ENCODE results near the gene SRSF12. TPM values are rescaled to one million over a fixed set of nuclear protein-coding genes. Genes with fewer than 3 reads are reported as not detected.

SRSF12 gene
- polyA plus RNA-seq, 1 donor from 2014 or later: 0.41 TPM

- Mint-ChIP-seq H3K4me3 (no peak overlapping the region), H3K9me3 (no peaks in the 10 kb centered on the region), H3K27me3 (no peaks in the 10 kb centered on the region), H3K36me3 (peaks cover 2% of the 10 kb centered on the region), H3K27ac (no peak overlapping the region), H3K4me1 (peaks cover 0 to 8% (median 3%) of the 10 kb centered on the region in 3 donors)
Observed at GRCh38 chr6:89098461-89098860, 19.4 kb downstream of the SRSF12 start.

- H3K4me3 Mint-ChIP-seq: peak overlapping the region in 1 of 4 donors; percentile 65
- H3K36me3 Mint-ChIP-seq: peaks cover 11% of the 10 kb centered on the region
- peaks cover 43 to 49% (median 45%) of the 10 kb centered on the region in 3 donors for H3K4me1 Mint-ChIP-seq
- no peaks in the 10 kb centered on the region for H3K9me3 Mint-ChIP-seq
- no peaks in the 10 kb centered on the region for H3K27me3 Mint-ChIP-seq
- H3K27ac Mint-ChIP-seq: peak overlapping the region; percentile 17 to 99 (median 25)
Observed at GRCh38 chr6:89087881-89088280, 30.0 kb downstream of the SRSF12 start.

- H3K36me3 Mint-ChIP-seq: peaks cover 11% of the 10 kb centered on the region
- no peaks in the 10 kb centered on the region for H3K27me3 Mint-ChIP-seq
Observed at GRCh38 chr6:89085409-89086205, 32.3 kb downstream of the SRSF12 start.

DNA sequence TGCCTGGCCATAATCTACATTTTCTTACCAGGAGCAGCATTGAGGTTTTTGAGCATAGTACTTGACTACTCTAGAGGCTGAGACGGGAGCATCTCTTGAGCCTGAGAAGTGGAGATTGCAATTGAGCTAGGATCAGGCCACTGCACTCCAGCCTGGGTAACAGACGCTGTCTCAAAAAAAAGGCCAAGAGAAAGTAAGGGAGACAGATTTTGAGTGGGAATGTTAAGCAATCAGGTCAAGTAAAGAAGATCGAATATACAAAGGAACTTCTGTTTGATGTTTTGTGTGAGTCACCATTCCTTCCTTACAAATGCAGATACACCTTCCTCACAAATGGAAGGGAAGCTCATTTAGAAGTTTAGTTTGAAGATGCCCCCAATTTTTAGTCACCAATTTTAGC lies 32.9 kb downstream of the SRSF12 start:
- peak overlapping the region in 3 of 4 donors; percentile 25 to 95 (median 49) for H3K4me3 Mint-ChIP-seq
- H3K36me3 Mint-ChIP-seq: peaks cover 11% of the 10 kb centered on the region
- peaks cover 36 to 51% (median 43%) of the 10 kb centered on the region in 3 donors for H3K4me1 Mint-ChIP-seq
- peak overlapping the region; percentile 55 to 99 (median 79) for H3K27ac Mint-ChIP-seq
- no peaks in the 10 kb centered on the region for H3K9me3 Mint-ChIP-seq
- H3K27me3 Mint-ChIP-seq: no peaks in the 10 kb centered on the region

More at GRCh38 chr6:89085409-89086205, 32.3 kb downstream of the SRSF12 start:
- H3K4me1 Mint-ChIP-seq: peaks cover 39 to 55% (median 45%) of the 10 kb centered on the region in 3 donors
- peak overlapping the region in 2 of 4 donors; percentile 12 to 95 for H3K4me3 Mint-ChIP-seq
- H3K27ac Mint-ChIP-seq: peak overlapping the region; percentile 59 to 99 (median 82)
- H3K9me3 Mint-ChIP-seq: no peaks in the 10 kb centered on the region

DNA sequence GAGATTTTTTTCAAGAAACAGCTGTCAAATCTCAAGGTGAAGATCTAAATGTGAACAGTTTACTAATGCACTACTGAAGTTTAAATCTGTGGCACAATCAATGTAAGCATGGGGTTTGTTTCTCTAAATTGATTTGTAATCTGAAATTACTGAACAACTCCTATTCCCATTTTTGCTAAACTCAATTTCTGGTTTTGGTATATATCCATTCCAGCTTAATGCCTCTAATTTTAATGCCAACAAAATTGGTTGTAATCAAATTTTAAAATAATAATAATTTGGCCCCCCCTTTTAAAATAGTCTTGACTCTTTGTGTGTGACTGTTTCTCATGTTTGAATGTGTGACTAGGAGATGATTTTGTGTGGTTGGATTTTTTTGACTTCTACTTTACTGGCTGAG lies 33.3 kb downstream of the SRSF12 start:
- Mint-ChIP-seq H3K27me3 (no peaks in the 10 kb centered on the region), H3K4me1 (peaks cover 36 to 51% (median 43%) of the 10 kb centered on the region in 3 donors), H3K4me3 (peak overlapping the region; percentile 12 to 95 (median 37)), H3K36me3 (peaks cover 11% of the 10 kb centered on the region), H3K9me3 (no peaks in the 10 kb centered on the region), H3K27ac (peak overlapping the region; percentile 55 to 99 (median 79))

DNA sequence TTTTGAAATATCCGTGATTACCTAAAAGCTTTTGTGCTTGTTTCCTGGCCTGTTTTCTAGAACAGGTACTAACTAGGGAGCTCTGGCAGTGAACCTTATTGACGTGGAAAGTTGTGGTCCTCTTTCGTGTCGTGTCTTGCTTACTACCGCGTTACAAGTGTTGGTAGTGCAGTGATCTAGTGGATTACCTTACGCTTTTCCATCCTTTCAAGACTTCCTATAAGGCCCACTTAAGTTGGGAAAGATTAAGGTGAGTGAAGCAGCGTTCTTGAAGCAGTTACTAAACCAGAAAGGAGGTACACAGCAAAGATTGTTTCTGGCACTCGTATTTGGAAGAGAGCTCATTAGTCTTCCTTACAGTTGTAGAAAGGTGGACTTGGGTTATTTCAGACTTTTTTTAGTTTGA lies 35.4 kb downstream of the SRSF12 start:
- H3K9me3 Mint-ChIP-seq: no peaks in the 10 kb centered on the region
- H3K36me3 Mint-ChIP-seq: peaks cover 11% of the 10 kb centered on the region
- peak overlapping the region; percentile 94 to 98 (median 96) for H3K4me3 Mint-ChIP-seq
- H3K27me3 Mint-ChIP-seq: no peaks in the 10 kb centered on the region
- H3K4me1 Mint-ChIP-seq: peaks cover 34 to 39% (median 36%) of the 10 kb centered on the region in 3 donors
- H3K27ac Mint-ChIP-seq: peak overlapping the region; percentile 91 to 99 (median 96)

DNA sequence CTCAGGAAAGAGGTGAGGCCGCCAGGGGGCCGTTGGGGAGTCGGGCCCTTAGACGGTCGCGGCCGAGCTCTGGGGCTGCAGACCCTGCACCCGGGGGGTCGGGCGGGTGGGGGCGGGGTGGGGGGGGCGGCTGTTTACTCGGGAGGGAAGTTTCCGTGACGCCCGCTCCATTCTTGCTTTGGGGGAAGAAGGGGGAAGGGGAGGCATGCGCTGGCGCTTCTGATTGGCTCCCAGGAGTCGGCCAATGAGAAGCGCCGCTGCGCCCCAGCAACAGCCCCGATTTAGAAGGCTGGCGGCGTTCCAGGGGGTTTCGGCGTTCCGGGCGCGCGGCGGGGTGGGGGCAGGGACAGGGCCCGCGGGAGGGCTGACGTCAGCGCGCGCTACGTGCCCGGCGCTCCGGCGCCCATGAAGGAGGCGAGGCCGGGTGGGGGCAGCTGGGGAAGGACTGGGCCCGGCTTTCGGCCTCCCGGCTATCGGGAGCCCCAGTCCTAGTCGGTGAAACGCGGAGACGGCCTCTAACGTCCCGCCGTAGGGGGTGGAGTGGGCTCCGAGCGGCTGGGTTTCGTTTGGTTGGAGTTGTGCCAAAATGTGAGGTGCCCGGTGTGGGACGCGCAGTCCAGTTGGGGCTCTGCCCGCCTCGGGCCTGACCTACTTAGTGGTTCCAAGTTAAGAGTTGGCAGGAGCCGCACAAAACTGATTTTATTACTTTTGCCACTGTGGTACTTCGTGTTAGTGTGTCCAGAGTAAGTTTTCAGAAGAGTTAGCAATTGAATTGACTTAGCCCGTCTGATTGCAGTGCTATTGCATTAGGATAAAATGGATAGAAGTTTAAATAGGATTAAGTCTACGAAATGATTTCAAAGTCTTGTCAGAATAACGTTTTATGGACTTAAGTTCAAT lies 36.2 kb downstream of the SRSF12 start:
- H3K4me3 Mint-ChIP-seq: peak overlapping the region; percentile 94 to 98 (median 96)
- H3K9me3 Mint-ChIP-seq: no peaks in the 10 kb centered on the region
- peaks cover 10% of the 10 kb centered on the region for H3K36me3 Mint-ChIP-seq
- no peaks in the 10 kb centered on the region for H3K27me3 Mint-ChIP-seq
- peak overlapping the region; percentile 91 to 99 (median 96) for H3K27ac Mint-ChIP-seq
- peaks cover 29 to 33% (median 31%) of the 10 kb centered on the region in 3 donors for H3K4me1 Mint-ChIP-seq

GRCh38 chr6:89081129-89081422 lies 36.8 kb downstream of the SRSF12 start:
- H3K4me3 Mint-ChIP-seq: peak overlapping the region; percentile 96 to 100 (median 98)
- H3K27me3 Mint-ChIP-seq: no peaks in the 10 kb centered on the region
- peaks cover 26 to 29% (median 27%) of the 10 kb centered on the region in 3 donors for H3K4me1 Mint-ChIP-seq
- H3K9me3 Mint-ChIP-seq: no peaks in the 10 kb centered on the region
- H3K27ac Mint-ChIP-seq: peak overlapping the region; percentile 98 to 99 (median 99)
- peaks cover 7% of the 10 kb centered on the region for H3K36me3 Mint-ChIP-seq

DNA sequence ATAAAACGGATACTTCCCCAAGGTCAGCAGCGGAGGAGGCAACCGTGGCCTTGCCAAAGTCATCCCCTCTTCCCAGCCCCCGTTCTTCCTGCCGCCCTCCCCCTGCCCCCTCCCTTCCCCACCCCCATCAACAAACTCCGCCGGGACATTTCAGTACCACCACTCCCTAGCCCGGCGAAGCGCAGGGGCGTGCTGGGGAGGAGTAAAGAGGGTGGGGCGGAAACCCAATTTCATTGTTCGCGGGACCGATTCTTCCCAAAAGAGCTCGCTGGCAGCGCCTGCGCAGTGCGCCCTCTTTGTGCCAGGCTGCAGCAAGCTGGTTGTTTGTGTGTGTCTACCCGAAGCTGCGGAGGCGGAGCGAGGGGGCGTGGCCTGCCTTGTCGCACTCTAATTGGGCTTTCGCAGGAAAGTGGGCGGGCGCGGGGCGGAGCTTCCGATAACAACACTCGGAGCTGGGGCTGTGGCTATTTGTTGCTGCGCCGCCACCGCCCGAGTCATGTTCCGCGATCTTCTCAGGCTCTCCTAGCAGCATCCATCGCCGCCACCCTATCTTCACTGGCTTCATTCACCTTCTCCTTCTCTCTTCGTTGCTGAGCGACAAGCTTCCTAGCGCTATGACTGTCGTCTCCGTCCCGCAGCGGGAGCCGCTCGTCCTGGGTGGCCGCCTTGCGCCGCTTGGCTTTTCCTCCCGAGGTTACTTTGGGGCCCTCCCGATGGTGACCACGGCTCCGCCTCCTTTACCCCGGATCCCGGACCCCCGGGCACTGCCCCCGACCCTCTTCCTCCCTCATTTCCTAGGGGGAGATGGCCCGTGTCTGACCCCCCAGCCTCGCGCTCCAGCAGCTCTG lies 37.4 kb downstream of the SRSF12 start, which contains the start of gene PNRC1:
TSS of gene PNRC1 (plus strand) at position 471 of the 848 bp plus-strand sequence. CDS start at position 615, 144 bp downstream.
- Mint-ChIP-seq H3K4me1 (peaks cover 23 to 28% (median 27%) of the 10 kb centered on the region in 3 donors), H3K4me3 (peak within 1 kb of the TSS; percentile 96 to 100 (median 98)), H3K27me3 (no peaks in the 10 kb centered on the region), H3K9me3 (no peaks in the 10 kb centered on the region), H3K36me3 (peaks cover 7% of the 10 kb centered on the region), H3K27ac (peak within 1 kb of the TSS; percentile 98 to 99 (median 99))

- no peaks in the 10 kb centered on the region for H3K27me3 Mint-ChIP-seq
- H3K9me3 Mint-ChIP-seq: no peaks in the 10 kb centered on the region
- peaks cover under 1% of the 10 kb centered on the region for H3K36me3 Mint-ChIP-seq
- peak overlapping the region; percentile 98 to 99 (median 99) for H3K27ac Mint-ChIP-seq
- H3K4me1 Mint-ChIP-seq: peaks cover 15 to 22% (median 20%) of the 10 kb centered on the region in 3 donors
- peak overlapping the region; percentile 96 to 100 (median 98) for H3K4me3 Mint-ChIP-seq
Observed at GRCh38 chr6:89079511-89080234, 38.2 kb downstream of the SRSF12 start.

DNA sequence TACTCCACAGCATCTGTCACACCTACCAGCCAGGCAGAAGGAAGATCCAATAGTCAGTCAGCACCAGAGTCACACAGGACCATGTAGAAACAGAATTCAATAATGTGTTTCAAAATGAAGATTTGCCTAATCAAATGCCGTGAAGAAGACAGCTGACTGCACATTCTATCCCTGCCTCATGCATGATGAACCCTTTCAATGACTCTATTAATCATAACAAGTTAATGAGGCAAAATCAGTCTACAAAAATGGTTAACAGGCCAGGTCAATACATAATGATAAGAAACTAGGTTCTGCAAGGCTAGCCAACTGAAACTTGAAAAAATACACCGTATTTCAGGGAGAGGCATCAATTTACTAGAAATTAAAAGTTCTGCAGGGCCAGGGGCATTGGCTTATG lies 44.0 kb downstream of the SRSF12 start:
- peaks cover 0 to 3% (median 0%) of the 10 kb centered on the region in 3 donors for H3K9me3 Mint-ChIP-seq
- peak overlapping the region in 1 of 3 donors; percentile 53 for H3K27ac Mint-ChIP-seq
- H3K27me3 Mint-ChIP-seq: no peaks in the 10 kb centered on the region
- H3K4me1 Mint-ChIP-seq: peaks cover 0 to 8% (median 2%) of the 10 kb centered on the region in 3 donors
- no peak overlapping the region for H3K4me3 Mint-ChIP-seq
- no peaks in the 10 kb centered on the region for H3K36me3 Mint-ChIP-seq

DNA sequence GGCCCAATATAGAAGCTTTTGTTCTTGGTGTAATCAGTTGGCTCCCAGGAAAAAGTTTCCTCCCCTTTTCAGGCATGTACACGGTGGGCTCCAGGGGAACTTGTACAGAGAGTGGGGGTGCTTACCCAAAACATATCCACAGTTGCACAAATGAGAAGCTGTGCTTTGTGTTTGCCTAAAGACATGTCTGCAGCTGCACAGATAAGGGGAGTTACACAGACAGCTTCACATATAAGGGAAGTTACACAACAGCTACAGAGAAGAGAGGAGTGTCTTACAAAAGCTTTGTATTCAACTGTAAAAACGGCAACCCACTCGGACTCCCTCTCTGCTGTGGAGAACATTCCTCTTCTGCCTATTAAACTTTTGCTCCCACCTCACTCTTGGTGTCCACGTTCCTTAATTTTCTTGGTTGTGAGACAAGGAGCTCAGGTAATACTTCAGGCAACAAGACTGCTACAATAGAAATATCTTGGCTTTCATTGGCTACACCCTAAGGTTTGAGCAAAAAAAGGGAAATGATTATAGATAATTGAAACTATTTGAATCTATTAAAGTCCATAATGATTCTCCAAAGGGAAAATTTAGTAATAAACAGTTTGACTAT lies 44.8 kb downstream of the SRSF12 start:
- Mint-ChIP-seq H3K4me1 (peaks cover 0 to 8% (median 2%) of the 10 kb centered on the region in 3 donors), H3K4me3 (no peak overlapping the region), H3K9me3 (peaks cover 0 to 3% (median 0%) of the 10 kb centered on the region in 3 donors), H3K27ac (peak overlapping the region in 1 of 3 donors; percentile 53), H3K36me3 (no peaks in the 10 kb centered on the region), H3K27me3 (no peaks in the 10 kb centered on the region)

- no peak overlapping the region for H3K27ac Mint-ChIP-seq
- H3K4me3 Mint-ChIP-seq: no peak overlapping the region
- peaks cover 0 to 3% (median 0%) of the 10 kb centered on the region in 3 donors for H3K9me3 Mint-ChIP-seq
- peaks cover 0 to 8% (median 2%) of the 10 kb centered on the region in 3 donors for H3K4me1 Mint-ChIP-seq
- peaks cover 4% of the 10 kb centered on the region for H3K27me3 Mint-ChIP-seq
- H3K36me3 Mint-ChIP-seq: no peaks in the 10 kb centered on the region
Observed at GRCh38 chr6:89071036-89071435, 46.8 kb downstream of the SRSF12 start.
